Measurements from ENCODE around the gene LSM14A. TPM values are rescaled to one million over a fixed set of nuclear protein-coding genes. Genes with fewer than 3 reads are reported as not detected.
"Not testable (repeated sequence)": the region's sequence is repeated elsewhere in the genome, so short reads cannot be mapped to it uniquely, and the experiment has no call there.

Gene LSM14A
- total and polyA plus RNA-seq, 4 donors: 12.6 to 133 (median 48.0) TPM

- not testable (repeated sequence) for DNase-seq (ENCODE audit: low spot score); H3K36me3 ChIP-seq (ENCODE audit: control insufficient read depth in 4 of 4, insufficient read depth in 3 of 4, low read depth in 1 of 4, low read length in 3 of 4); H3K27me3 ChIP-seq (ENCODE audit: control insufficient read depth in 4 of 4, insufficient read depth in 4 of 4, low read length in 3 of 4); H3K9ac ChIP-seq (ENCODE audit: low read depth in 1 of 2, low read length in 2 of 2); H3K4me3 ChIP-seq (ENCODE audit: low read depth in 1 of 3, low read length in 3 of 3); H3K27ac ChIP-seq (ENCODE audit: low read depth in 1 of 2, low read length in 2 of 2); H3K4me1 ChIP-seq (ENCODE audit: control insufficient read depth in 4 of 4, insufficient read depth in 4 of 4, low read length in 3 of 4); H3K9me3 ChIP-seq (ENCODE audit: control insufficient read depth in 4 of 4, low read length in 3 of 4)
- 95% methylated on average over 23 of the region's 32 CpGs for WGBS
Observed at GRCh38 chr19:34132706-34133105, 39.6 kb upstream of the LSM14A start.

GRCh38 chr19:34134190-34135053 is 37.9 kb upstream of the LSM14A start:
- peak overlapping the region; percentile 88 to 92 for H3K27ac ChIP-seq (ENCODE audit: low read depth in 1 of 2, low read length in 2 of 2)
- no peaks in the 10 kb centered on the region for H3K9me3 ChIP-seq (ENCODE audit: control insufficient read depth in 4 of 4, low read length in 3 of 4)
- peak overlapping the region; percentile 72 to 91 (median 76) for H3K4me3 ChIP-seq (ENCODE audit: low read depth in 1 of 3, low read length in 3 of 3)
- DNase-seq (ENCODE audit: low spot score): peak; percentile 90
- peak overlapping the region; percentile 63 to 99 for H3K9ac ChIP-seq (ENCODE audit: low read depth in 1 of 2, low read length in 2 of 2)
- TF ChIP-seq CTCF (IDR thresholded peaks at IDR 0.05; ENCODE audit: low read depth, low read length, missing input control) (no peak), RXRA (IDR thresholded peaks at IDR 0.05) (peak; percentile 55 to 56), TAF1 (conservative IDR thresholded peaks at IDR 0.05) (peak; percentile 70), HNF4G (IDR thresholded peaks at IDR 0.05) (no peak), RAD21 (IDR thresholded peaks at IDR 0.05) (peak in 1 of 2 donors; percentile 34), SP1 (IDR thresholded peaks at IDR 0.05) (peak; percentile 73), YY1 (IDR thresholded peaks at IDR 0.05) (peak; percentile 75), HNF4A (conservative IDR thresholded peaks at IDR 0.05) (peak; percentile 42 to 50), MAX (IDR thresholded peaks at IDR 0.05) (peak; percentile 70), REST (IDR thresholded peaks at IDR 0.05) (peak; percentile 83), ATF3 (IDR thresholded peaks at IDR 0.05) (no peak), NR2F2 (IDR thresholded peaks at IDR 0.05) (peak; percentile 21), ZBTB33 (IDR thresholded peaks at IDR 0.05) (peak; percentile 49)
- H3K27me3 ChIP-seq (ENCODE audit: control insufficient read depth in 4 of 4, insufficient read depth in 4 of 4, low read length in 3 of 4): no peaks in the 10 kb centered on the region
- H3K4me1 ChIP-seq (ENCODE audit: control insufficient read depth in 4 of 4, insufficient read depth in 4 of 4, low read length in 3 of 4): peaks cover 2 to 8% (median 2%) of the 10 kb centered on the region in 4 donors
- WGBS: under 1% methylated on average over 63 of the region's 63 CpGs
- H3K36me3 ChIP-seq (ENCODE audit: control insufficient read depth in 4 of 4, insufficient read depth in 3 of 4, low read depth in 1 of 4, low read length in 3 of 4): no peaks in the 10 kb centered on the region
